HG03135 (cell line): Measurements from ENCODE around the gene PGK1.
"Not testable (repeated sequence)": the region's sequence is repeated elsewhere in the genome, so short reads cannot be mapped to it uniquely, and the experiment has no call there.

Experiments
- ATAC-seq: cut with Tn5 transposase; IDR thresholded peaks from one replicate; pipeline ENCODE4 v1.9.1; 2021; ENCODE audit warnings: mild to moderate bottlenecking, moderate library complexity; ENCODE audit not compliant: unreplicated experiment

The PGK1 gene

DNA sequence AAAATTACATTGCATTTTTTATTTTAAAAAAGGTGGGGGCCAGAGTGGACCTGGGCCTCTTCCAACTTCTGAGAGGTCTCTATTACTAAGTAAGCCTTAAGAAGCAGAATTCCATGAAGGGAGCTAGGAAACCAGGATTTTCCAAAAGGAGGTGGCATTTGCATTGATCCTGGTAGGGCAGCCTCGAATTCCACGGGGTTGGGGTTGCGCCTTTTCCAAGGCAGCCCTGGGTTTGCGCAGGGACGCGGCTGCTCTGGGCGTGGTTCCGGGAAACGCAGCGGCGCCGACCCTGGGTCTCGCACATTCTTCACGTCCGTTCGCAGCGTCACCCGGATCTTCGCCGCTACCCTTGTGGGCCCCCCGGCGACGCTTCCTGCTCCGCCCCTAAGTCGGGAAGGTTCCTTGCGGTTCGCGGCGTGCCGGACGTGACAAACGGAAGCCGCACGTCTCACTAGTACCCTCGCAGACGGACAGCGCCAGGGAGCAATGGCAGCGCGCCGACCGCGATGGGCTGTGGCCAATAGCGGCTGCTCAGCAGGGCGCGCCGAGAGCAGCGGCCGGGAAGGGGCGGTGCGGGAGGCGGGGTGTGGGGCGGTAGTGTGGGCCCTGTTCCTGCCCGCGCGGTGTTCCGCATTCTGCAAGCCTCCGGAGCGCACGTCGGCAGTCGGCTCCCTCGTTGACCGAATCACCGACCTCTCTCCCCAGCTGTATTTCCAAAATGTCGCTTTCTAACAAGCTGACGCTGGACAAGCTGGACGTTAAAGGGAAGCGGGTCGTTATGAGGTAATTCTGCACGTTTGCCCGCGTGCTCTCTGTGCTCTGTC is at the start of gene PGK1:
Gene PGK1, plus strand, starts transcription at position 626 of the 824 bp plus-strand sequence. Its CDS starts 93 bp downstream, at position 719.
- peak; percentile 97 for ATAC-seq

DNA sequence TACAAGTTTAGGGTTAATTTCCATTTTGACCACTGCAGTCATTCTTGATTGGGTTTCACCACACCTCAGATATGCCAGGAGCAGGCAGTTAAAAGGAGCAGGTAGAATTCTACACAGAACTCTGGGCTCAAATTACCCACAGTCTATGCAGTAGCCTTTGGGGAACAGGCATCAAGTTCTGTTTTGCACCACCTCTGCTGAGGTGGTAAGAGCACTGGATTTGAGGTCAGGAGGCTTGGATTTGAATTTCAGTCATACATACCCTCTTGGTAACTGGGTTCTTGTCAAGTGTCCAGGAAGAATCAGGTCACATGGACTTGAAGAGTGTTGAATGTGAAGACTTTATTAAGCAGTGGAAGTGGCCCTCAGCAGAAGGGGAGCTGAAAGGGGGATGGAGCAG is 40.4 kb upstream of the PGK1 start:
- ATAC-seq: no peak

GRCh38 chrX:78064152-78064551 is 39.9 kb upstream of the PGK1 start:
- ATAC-seq: no peak

DNA sequence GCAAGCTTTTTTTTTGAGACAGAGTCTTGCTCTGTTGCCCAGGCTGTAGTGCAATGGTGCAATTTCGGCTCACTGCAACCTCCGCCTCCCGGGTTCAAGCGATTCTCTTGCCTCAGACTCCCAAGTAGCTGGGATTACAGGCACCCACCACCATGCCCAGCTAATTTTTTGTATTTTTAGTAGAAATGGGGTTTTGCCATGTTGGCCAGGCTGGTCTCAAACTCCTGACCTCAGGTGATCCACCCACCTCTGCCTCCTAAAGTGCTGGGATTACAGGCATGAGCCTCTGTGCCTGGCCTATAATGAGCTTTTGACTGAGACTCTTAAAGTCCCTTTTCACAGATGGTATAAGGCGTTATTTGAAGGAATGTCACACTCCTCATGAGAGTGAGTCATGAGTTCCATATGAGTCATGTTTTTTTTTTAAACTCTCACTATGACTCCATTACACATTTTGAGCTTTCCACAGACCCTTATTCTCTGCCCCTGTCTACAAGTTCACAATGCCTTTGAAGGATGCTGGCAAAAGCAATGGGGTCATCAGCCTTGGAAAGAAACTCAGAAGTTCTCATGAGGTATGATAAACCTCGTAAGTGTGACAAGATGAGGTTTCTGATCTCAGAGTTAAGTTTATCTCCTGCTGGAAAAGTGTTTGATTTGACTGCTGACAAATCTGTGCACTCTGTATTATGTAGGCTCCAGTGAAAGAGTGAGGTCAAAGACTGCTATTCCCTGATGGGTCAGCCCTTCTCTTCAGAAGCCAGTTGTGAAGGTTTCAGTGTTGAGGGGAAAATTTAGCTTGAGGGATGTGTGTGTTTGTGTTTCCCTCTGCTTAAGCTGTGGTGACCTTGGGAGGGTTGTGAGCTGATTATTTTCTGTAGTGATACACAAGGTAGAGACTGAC is 39.1 kb upstream of the PGK1 start:
- ATAC-seq: peak; percentile 78

DNA sequence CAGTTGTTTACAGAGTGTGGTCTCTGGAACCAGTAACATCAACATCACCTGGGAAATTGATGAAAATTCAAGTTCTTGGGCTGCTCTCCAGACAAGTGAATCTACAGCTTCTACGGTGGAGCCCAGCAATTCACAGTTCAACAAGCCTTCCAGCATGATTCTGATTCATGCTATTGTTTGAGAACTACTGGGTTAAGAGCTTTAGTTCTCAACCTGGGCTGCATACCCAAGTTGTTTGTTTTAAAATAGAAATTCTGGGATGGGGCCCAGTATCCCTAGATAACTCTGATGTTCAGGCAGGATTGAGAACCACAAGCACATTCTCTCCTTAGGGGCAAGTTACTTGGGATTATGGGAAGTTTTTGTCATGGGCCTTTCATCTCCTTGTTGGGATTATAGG is 37.9 kb upstream of the PGK1 start:
- no peak for ATAC-seq

- ATAC-seq: no peak
Measured at GRCh38 chrX:78071331-78071730, 32.7 kb upstream of the PGK1 start.

GRCh38 chrX:78073147-78074077 is 30.6 kb upstream of the PGK1 start:
- ATAC-seq: not testable (repeated sequence)

DNA sequence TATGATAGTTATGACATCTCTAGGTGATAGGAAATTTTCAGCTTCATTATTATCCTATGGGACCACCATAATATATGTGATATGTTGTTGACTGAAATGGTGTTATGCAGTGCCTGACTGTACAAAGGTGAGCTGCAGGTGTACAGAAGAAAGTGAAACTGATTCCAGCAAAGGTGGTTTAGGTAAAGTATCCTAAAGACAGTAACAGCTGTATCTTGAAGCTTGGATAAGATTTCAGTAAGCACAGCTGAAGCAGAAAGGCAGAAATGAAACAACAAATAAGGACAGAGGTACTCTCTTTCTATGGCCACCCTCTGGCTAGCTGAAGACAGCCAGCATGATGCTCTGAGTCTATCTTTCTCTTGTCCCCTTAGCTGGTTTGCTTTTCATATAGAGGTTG is 30.0 kb upstream of the PGK1 start:
- ATAC-seq: no peak

DNA sequence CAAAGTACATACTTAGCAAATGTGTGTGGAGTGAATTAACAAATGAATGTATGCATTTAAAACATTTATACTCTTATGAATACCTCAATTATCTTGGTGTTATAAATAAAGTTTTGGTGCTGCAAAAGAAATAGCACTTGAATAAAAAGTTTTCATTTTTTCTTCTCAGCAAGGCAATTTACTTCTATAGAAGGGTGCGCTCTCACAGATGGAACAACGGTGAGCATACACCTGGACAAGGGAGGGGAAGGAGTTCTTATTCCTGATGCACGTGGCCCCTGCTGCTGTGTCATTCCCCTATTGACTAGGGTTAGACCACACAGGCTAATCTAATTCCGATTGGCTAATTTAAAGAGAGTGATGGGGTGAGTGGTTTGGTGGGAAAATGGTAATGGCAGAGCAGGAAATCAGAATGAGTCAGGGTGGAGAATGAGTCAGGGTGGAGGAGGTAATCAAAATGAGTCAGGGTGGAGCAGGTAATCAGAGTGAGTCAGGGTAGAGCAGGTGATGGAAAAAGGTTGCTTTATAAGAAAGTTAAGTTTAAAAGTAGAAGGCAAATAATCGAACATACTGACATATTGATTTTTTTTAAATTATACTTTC is 28.2 kb upstream of the PGK1 start:
- ATAC-seq: no peak

GRCh38 chrX:78081413-78081812 is 22.6 kb upstream of the PGK1 start:
- ATAC-seq: not testable (repeated sequence)

DNA sequence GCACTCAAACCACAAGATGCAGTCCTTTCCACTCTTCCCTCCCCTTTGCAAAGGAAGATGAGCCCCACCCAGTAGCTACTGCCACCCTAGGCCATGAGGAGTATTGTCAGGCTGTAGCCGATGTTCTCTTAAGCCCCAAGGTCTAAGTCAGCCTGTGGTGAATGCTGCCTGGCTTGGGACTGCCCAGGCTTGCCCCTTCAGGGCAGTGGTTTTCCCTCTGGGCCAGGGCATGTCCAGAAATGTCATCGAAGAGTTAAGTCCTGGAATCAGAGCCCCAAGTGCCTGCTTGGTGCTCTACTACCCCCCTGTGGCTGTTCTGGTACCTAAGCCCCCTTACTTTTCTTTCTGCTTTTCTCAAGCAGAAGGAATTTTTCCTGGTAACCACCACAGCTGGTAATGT is 11.8 kb upstream of the PGK1 start:
- ATAC-seq: peak; percentile 75

GRCh38 chrX:78098108-78098507 is 5.9 kb upstream of the PGK1 start:
- ATAC-seq: no peak

DNA sequence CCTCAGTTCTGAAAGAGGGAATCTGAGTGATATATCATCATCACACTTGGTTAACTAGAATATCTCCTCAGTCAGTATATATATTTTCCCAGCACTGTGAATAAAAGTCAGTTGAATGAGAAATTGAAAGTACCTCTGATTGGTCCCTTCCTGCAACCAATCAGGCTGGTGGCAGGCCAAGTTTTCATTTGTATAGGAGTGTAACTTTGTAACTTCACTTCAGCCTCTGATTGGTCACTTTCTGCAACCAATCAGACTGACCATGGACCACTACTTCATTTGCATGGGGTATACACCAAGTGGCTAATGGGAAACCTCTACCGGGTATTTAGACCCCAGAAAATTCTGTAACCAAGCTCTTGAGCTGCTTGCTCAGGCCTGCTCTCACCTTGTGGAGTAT is 2.0 kb upstream of the PGK1 start:
- ATAC-seq: no peak

DNA sequence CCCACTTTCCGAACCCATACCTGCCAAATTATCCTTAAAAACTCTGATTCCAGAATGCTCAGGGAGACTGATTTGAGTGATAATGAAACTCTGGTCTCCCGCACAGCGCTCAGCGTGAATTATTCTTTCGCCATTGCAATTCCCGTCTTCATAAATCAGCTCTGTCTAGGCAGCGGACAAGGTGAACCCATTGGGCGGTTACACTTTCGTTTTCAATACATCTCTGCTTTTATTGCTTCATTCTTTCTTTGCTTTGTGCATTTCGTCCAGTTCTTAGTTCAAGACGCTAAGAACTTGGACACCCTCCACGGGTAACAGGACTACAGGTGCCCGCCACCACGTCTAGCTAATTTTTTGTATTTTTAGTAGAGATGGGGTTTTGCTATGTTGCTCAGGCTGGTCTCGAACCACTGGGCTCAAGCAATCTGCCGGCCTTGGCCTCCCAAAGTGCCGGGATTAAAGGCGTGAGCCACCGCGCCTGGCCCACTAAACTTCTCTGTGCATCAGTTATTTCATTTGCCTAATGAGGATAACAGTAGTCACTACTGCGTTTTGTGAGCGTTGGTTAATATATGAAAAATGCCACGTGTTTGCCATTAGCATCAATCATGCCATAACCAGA is 936 bp upstream of the PGK1 start:
- ATAC-seq: no peak

GRCh38 chrX:78104447-78105176 is 564 bp downstream of the PGK1 start:
- no peak for ATAC-seq

GRCh38 chrX:78105944-78106650 is 2.0 kb downstream of the PGK1 start:
- no peak for ATAC-seq

GRCh38 chrX:78106651-78106986 is 2.6 kb downstream of the PGK1 start:
- no peak for ATAC-seq

DNA sequence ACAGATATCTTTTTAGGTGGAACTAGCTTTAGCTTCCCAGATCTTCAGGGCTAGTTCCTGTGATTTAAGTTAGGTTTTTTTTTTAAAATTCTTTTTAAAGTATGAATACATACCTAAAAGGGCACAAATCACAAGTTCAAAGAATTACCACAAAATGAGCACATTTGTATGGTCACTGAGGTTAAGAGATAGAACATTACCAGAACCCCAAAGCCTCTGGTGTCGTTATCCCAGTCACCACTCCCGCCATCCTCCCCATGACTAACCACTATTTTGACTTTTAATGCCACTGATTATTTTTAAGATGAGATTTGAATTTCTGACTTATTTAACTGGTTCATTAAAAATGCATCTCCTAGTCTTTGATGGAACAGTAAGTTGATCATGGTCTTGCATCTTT is 5.4 kb downstream of the PGK1 start:
- ATAC-seq: no peak
